Esophagus muscularis mucosa (tissue), 3 donors: ENCODE data around the gene MAGI2.

Experiments used
- CTCF ChIP-seq, 3 experiments: fragments of 200-600 bp in 2 of 3; fragments of 450-650 bp in 1 of 3; sonication (generic) in 2 of 3; IDR thresholded peaks; one replicate each; pipeline ENCODE4 v1.5.1; 2017 to 2019; ENCODE audit warnings: antibody characterized with exemption in 3 of 3, mild to moderate bottlenecking in 2 of 3, moderate library complexity in 1 of 3
- POLR2A ChIP-seq: fragments of 450-650 bp; IDR thresholded peaks from one replicate; pipeline ENCODE4 v1.6.1; 2017; ENCODE audit warnings: antibody characterized with exemption, moderate library complexity, mild to moderate bottlenecking, low read depth
- POLR2AphosphoS5 ChIP-seq, 2 donors: sonication (generic); formaldehyde crosslinking; IDR thresholded peaks; one replicate each; pipeline ENCODE4 v1.6.1; 2017; ENCODE audit warnings: antibody characterized with exemption in 2 of 2

GRCh38 chr7:78317371-78317770, 1136.1 kb downstream of the MAGI2 start:
- no peak for TF ChIP-seq CTCF (IDR thresholded peaks at IDR 0.05)
- no peak for TF ChIP-seq POLR2A
- no peak for TF ChIP-seq POLR2AphosphoS5 (IDR thresholded peaks at IDR 0.05)
